GM18867 (cell line): Measurements from ENCODE around the gene ATAD2B.

Source experiments
- ATAC-seq: cut with Tn5 transposase; IDR thresholded peaks from one replicate; pipeline ENCODE4 v1.9.1; 2021; ENCODE audit warnings: mild to moderate bottlenecking, moderate library complexity; ENCODE audit not compliant: unreplicated experiment

Gene ATAD2B

GRCh38 chr2:23915327-23915726 lies 11.6 kb downstream of the ATAD2B start:
- ATAC-seq, result no peak

GRCh38 chr2:23912054-23912453 lies 14.9 kb downstream of the ATAD2B start:
- no peak for ATAC-seq

GRCh38 chr2:23905155-23905554 lies 21.8 kb downstream of the ATAD2B start:
- no peak for ATAC-seq

- ATAC-seq, result no peak
Measured at GRCh38 chr2:23904692-23905091, 22.2 kb downstream of the ATAD2B start.

- ATAC-seq, result no peak
Measured at GRCh38 chr2:23904215-23904614, 22.7 kb downstream of the ATAD2B start.

- no peak for ATAC-seq
Measured at GRCh38 chr2:23903034-23903433, 23.9 kb downstream of the ATAD2B start.

- ATAC-seq, result no peak
Measured at GRCh38 chr2:23901966-23902846, 24.7 kb downstream of the ATAD2B start.

GRCh38 chr2:23900541-23901322 lies 26.2 kb downstream of the ATAD2B start:
- no peak for ATAC-seq

GRCh38 chr2:23900133-23900532 lies 26.8 kb downstream of the ATAD2B start:
- no peak for ATAC-seq

GRCh38 chr2:23871206-23871605 lies 55.7 kb downstream of the ATAD2B start:
- ATAC-seq, result no peak

GRCh38 chr2:23867449-23867848 lies 59.5 kb downstream of the ATAD2B start:
- no peak for ATAC-seq

- no peak for ATAC-seq
Measured at GRCh38 chr2:23862716-23863426, 64.1 kb downstream of the ATAD2B start.

- no peak for ATAC-seq
Measured at GRCh38 chr2:23861952-23862351, 65.0 kb downstream of the ATAD2B start.

GRCh38 chr2:23859983-23860382 lies 66.9 kb downstream of the ATAD2B start:
- no peak for ATAC-seq

- ATAC-seq, result no peak
Measured at GRCh38 chr2:23859234-23859633, 67.7 kb downstream of the ATAD2B start.

- ATAC-seq, result peak; percentile 62
Measured at GRCh38 chr2:23850564-23851256, 76.2 kb downstream of the ATAD2B start.

GRCh38 chr2:23844905-23845304 lies 82.0 kb downstream of the ATAD2B start:
- no peak for ATAC-seq

- no peak for ATAC-seq
Measured at GRCh38 chr2:23843051-23843976, 83.6 kb downstream of the ATAD2B start.

GRCh38 chr2:23839919-23840578 lies 86.9 kb downstream of the ATAD2B start:
- ATAC-seq, result no peak
